HG03025 (cell line): ENCODE data around the gene DHRSX.
"Not testable (repeated sequence)": the region's sequence is repeated elsewhere in the genome, so short reads cannot be mapped to it uniquely, and the experiment has no call there.

Source experiments
- ATAC-seq: cut with Tn5 transposase; IDR thresholded peaks from one replicate; pipeline ENCODE4 v1.9.1; 2021; ENCODE audit warnings: mild to moderate bottlenecking, moderate library complexity; ENCODE audit not compliant: unreplicated experiment, low FRiP score

The DHRSX gene, protein sequence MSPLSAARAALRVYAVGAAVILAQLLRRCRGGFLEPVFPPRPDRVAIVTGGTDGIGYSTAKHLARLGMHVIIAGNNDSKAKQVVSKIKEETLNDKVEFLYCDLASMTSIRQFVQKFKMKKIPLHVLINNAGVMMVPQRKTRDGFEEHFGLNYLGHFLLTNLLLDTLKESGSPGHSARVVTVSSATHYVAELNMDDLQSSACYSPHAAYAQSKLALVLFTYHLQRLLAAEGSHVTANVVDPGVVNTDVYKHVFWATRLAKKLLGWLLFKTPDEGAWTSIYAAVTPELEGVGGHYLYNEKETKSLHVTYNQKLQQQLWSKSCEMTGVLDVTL

GRCh38 chrX:2500803-2501558 is at the start of gene DHRSX, which contains the start of gene ZBED1:
Gene DHRSX, minus strand, starts transcription at chrX:2500976. Its CDS starts 51 bp downstream, at chrX:2500925.
Gene ZBED1, minus strand, starts transcription at chrX:2500976. Its CDS starts 10,257 bp downstream, at chrX:2490719.
- ATAC-seq: peak; percentile 56

- no peak for ATAC-seq
Measured at GRCh38 chrX:2549876-2550275, 49.1 kb upstream of the DHRSX start.

DNA sequence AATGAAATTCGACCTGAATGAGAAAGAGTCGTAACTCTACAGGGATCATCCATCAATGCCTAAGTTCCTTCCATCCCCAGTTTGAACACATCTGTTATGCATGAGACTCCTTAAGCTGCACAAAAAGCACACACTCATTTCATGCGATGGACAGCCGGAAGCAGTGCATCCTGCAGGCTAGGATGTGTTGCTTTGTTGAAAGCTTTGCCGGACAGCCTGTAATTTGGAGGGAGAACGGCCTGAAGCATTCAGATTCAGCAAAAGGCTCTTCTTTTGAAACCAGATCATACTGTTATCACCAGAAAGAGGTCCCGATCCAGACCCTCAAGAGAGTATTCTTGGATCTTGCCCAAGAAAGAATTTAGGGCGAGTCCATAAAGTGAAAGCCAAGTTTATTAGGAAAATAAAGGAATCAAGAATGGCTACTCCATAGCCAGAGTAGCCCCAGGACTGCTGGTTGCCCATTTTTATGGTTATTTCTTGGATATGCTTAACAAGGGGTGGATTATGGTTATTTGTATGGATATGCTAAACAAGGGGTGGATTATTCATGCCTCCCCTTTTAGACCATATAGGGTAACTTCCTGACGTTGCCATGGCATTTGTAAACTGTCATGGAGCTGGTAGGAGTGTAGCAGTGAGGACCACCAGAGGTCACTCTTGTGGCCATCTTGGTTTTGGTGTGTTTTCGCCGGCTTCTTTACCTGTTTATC is 48.1 kb upstream of the DHRSX start:
- ATAC-seq: no peak

GRCh38 chrX:2547736-2548135 is 47.0 kb upstream of the DHRSX start:
- ATAC-seq: no peak

- no peak for ATAC-seq
Measured at GRCh38 chrX:2546496-2546895, 45.7 kb upstream of the DHRSX start.

- no peak for ATAC-seq
Measured at GRCh38 chrX:2545144-2545543, 44.4 kb upstream of the DHRSX start.

DNA sequence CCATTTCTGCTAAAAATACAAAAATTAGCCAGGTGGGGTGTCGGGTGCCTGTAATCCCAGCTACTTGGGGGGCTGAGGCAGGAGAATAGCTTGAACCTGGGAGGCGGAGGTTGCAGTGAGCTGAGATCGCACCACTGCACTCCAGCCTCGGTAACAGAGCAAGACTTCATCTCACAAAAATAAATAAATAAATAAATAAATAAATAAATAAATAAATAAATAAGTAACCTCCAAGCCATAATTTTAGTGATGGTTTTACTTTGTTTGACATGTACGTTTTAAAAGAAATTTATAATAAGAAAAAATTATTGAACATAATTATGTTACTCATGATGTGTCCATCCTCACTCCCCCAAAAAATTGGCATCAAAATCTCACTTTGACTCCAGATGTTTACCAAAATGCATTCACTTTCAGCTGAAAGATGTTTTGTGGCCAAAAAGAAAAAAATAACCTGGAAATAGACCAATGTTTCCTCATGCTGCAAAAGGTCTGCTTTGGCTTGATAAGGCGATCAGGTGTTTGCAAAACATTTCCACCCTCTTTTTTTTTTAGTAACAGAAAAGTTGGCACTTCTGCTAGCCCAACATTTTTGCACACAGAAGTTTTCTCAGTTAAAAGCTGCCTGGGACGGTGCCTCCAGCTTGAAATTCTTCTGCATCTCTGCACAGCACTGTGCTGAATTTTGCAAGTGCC is 42.2 kb upstream of the DHRSX start:
- no peak for ATAC-seq

GRCh38 chrX:2541603-2542002 is 40.8 kb upstream of the DHRSX start:
- no peak for ATAC-seq

DNA sequence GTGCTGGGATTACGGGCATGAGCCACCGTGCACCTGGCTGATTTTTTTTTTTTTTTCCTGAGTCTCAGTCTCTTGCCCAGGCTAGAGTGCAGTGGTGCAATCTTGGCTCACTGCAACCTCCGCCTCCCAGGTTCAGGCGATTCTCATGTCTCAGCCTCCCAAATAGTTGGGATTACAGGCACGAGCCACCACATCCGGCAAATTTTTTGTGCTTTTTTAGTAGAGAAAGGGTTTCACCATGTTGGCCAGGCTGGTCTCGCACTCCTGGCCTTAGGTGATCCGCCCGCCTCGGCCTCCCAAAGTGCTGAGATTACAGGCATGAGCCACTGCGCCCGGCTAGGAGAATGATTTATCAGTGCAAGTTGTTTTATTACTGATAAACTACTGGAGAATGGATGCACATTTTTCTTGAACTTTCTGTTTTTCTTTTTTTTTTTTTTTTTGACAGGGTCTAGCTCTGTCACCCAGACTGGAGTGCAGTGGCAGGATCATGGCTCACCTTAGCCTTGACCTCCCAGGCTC is 39.7 kb upstream of the DHRSX start:
- no peak for ATAC-seq

DNA sequence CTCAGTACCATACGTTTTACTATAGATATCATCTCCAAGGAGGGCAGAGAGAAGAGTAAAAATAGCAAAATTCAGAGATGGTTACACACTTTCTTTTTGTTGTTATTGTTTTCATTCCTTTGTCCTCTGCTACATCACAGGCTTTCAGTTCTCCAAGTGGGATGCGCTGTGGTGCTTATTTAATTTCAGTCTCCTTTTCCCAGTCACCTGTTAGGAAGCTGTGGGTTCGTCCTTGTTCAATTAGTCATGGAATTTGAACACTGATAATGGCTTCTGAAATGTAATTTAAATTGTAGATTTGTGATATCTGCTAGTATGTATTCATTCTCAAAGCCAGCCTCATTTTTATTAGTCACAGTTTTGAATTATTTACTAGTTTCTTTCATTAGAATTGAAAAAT is 38.8 kb upstream of the DHRSX start:
- ATAC-seq: no peak

DNA sequence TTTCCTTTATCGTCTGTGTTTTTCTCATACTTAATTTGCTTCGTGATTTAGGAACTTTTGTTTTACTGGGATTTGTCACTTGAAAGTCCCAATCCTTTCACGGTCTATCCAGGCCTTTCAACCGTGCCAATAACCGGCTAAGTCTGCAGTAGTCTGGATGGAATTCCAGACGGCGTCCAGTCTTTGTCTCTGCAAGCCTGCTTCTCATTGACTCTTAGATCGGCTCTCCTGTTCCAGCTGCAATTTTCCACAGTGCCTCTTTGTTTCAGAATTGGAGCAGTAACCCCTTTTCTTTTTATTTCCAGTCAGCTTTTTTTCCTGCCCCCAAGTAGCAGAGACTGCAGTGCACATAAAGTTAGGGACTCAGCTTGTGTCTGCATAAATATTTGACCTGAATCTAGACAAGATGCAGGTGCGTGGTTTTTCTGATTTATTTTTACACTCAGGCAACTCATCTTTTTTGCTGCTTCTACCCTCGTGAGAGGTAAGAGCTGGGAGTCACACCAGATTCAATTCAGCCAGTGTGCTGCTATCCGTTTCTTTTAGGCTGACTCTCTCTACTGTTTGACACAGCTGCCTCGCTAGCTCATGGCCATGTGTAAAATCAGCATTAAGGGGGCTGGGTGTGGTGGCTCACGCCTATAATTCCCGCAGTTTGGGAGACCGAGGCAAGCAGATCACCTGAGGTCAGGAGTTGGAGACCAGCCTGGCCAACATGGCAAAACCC is 37.4 kb upstream of the DHRSX start:
- no peak for ATAC-seq

DNA sequence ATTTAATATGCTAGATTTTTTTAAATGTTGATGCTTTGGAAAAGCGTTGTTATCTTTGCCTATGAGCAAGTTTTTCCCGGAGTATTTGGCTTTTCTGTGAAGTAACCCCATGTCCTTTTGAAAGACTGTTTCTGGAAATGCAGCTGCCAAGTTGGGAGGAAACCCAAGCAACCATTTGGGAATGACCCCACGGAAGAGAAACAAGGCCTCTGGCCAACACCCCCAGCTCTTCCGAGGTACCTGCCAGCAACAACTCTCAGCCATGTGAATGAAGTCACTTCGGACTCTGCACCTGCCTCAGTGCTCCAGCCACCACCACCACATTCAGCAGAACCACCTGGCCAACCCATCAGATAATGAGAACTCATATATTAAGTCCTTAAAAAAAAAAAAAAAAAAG is 36.2 kb upstream of the DHRSX start:
- ATAC-seq: no peak

GRCh38 chrX:2536141-2536540 is 35.4 kb upstream of the DHRSX start:
- ATAC-seq: no peak

GRCh38 chrX:2534261-2535021 is 33.7 kb upstream of the DHRSX start:
- ATAC-seq: not testable (repeated sequence)

GRCh38 chrX:2533424-2533823 is 32.6 kb upstream of the DHRSX start:
- no peak for ATAC-seq

- no peak for ATAC-seq
Measured at GRCh38 chrX:2526390-2526789, 25.6 kb upstream of the DHRSX start.

DNA sequence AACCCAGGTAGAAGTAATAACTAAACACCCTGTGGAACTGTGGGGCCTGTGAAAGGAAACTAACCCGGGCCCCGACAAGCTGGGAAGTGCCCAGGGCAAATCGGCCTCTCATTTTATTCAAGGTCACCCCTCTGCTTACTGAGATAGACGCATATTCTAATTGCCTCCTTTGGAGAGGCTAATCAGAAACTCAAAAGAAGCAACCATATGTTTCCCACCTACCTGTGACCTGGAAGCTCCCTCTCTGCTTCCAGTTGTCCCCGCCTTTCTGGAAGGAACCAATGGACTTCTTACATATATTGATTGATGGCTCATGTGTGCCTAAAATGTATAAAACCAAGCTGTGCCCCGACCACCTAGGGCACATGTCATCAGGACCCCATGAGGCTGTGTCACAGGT is 23.1 kb upstream of the DHRSX start:
- ATAC-seq: no peak

DNA sequence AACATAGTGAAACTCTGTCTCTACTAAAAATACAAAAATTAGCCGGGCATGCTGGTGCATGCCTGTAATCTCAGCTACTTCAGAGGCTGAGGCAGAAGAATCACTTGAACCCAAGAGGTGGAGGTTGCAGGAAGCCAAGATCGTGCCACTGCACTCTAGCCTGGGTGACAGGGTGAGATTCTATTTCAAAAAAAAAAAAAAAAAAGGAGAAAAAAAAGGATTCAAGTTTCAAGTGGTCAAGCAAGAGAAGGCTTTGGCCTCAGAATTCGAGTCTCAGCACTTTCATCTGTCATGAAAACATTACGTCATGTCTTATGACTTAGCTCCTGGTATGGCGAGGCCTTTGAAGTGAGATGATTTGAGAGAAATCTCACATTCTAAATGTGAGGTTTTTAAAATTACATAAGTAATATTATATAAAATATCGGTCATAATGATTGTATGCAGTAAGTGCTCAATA is 21.2 kb upstream of the DHRSX start:
- ATAC-seq: peak; percentile 22
